ENCODE data around the gene STMP1.

The STMP1 gene

DNA sequence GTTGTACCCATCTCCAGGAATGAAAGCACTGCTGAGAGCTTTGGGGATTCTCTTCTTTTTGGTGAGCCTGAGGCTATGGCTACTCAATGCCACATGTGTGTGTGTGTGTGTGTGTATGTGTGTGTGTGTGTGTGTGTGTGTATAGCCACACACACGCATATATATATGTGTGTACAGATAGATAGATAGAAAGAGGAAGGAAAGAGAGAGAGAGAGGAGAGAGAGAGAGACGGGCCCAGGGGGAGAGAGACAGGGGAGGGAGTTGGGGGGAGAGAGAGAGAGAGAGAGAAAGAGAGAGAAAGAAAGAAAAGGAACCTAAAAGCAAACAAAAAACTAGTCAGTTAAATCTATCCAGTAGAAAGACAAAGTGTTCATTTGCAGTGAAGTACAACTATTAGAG, 57.4 kb downstream of the STMP1 start:
- no peak for DNase-seq (ENCODE audit: low spot score)

DNA sequence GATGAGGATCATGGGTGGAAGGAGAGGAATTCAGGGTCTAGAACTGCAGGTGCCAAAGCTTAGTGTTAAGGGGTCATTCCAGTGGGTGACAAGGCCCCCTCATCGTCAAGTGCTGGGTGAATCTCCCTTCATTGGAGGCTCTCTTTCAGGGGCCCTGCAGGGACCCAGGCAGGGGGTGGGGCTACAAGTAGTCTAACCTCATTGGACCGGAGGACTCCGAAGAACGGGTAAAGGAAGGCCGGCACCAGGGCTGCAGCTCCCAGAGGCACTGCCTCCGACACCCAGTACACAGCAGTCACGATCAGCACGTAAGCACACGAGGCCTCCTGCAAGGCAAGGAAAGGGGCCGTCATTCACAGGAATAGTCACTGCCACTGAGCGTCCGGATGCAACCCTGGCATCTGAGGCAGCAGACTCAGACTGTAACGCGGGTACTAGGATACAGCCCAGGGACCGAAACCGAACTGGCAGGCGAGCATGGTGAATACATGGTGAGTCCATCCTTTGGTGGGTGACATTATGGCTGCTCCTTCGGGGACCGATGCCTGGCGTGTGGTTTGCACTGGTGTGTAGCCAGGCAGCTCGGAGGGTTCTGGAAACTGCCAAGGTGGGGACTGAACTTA, 59.0 kb downstream of the STMP1 start:
- no peak for DNase-seq (ENCODE audit: low spot score)

DNA sequence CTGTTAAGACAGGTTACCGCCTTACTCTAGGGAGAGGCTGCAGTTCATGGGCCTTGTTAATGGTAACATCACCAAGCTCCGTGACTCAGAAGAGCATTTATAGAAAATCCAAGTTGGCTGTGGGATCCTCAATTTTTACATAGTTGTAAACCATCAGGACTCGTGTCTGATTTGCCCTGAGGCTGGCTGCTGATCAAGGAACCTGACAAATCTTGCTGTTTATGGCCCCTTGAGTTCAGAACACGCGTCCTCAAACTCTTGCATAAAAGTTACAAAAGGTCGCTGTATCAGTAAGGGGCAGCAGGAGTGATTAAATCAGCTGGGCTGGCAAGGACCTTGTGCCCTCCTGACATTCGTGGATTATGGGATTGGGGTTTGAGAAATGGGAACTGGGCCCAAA, 61.1 kb downstream of the STMP1 start:
- DNase-seq (ENCODE audit: low spot score): no peak

Measured in LoVo (cell line).